LoVo (cell line): ENCODE results near the gene NEK5.
"Not testable (repeated sequence)": the region's sequence is repeated elsewhere in the genome, so short reads cannot be mapped to it uniquely, and the experiment has no call there.

Experiments
- DNase-seq: peaks from one replicate; pipeline ENCODE4 v3.0.0-alpha.2; 2016; ENCODE audit warnings: low spot score

Gene NEK5

GRCh38 chr13:52136763-52137162 is 7.9 kb upstream of the NEK5 start:
- no peak for DNase-seq

- DNase-seq: peak; percentile 5
Measured at GRCh38 chr13:52130641-52131040, 1.8 kb upstream of the NEK5 start.

- peak; percentile 79 for DNase-seq
Measured at GRCh38 chr13:52127783-52128702, 830 bp downstream of the NEK5 start.

- DNase-seq: no peak
Measured at GRCh38 chr13:52127378-52127777, 1.5 kb downstream of the NEK5 start.

GRCh38 chr13:52125547-52125946 is 3.3 kb downstream of the NEK5 start:
- DNase-seq: no peak

- DNase-seq: no peak
Measured at GRCh38 chr13:52118595-52118994, 10.3 kb downstream of the NEK5 start.

- no peak for DNase-seq
Measured at GRCh38 chr13:52118095-52118494, 10.8 kb downstream of the NEK5 start.

GRCh38 chr13:52112591-52112990 is 16.3 kb downstream of the NEK5 start:
- no peak for DNase-seq

- no peak for DNase-seq
Measured at GRCh38 chr13:52109116-52109670, 19.7 kb downstream of the NEK5 start.

GRCh38 chr13:52105841-52106240 is 23.0 kb downstream of the NEK5 start:
- no peak for DNase-seq

- peak; percentile 40 for DNase-seq
Measured at GRCh38 chr13:52104624-52105023, 24.2 kb downstream of the NEK5 start.

GRCh38 chr13:52103386-52103785 is 25.5 kb downstream of the NEK5 start:
- no peak for DNase-seq

- DNase-seq: not testable (repeated sequence)
Measured at GRCh38 chr13:52102423-52102822, 26.4 kb downstream of the NEK5 start.

GRCh38 chr13:52097197-52097596 is 31.7 kb downstream of the NEK5 start:
- DNase-seq: no peak

GRCh38 chr13:52096748-52097147 is 32.1 kb downstream of the NEK5 start:
- DNase-seq: no peak

GRCh38 chr13:52096062-52096461 is 32.8 kb downstream of the NEK5 start:
- DNase-seq: no peak

GRCh38 chr13:52092087-52092486 is 36.8 kb downstream of the NEK5 start:
- DNase-seq: no peak

- no peak for DNase-seq
Measured at GRCh38 chr13:52091473-52091872, 37.4 kb downstream of the NEK5 start.

- no peak for DNase-seq
Measured at GRCh38 chr13:52085421-52085820, 43.5 kb downstream of the NEK5 start.

- not testable (repeated sequence) for DNase-seq
Measured at GRCh38 chr13:52084981-52085380, 43.9 kb downstream of the NEK5 start.

- DNase-seq: no peak
Measured at GRCh38 chr13:52082601-52083000, 46.3 kb downstream of the NEK5 start.

- DNase-seq: not testable (repeated sequence)
Measured at GRCh38 chr13:52079891-52080290, 49.0 kb downstream of the NEK5 start.

GRCh38 chr13:52070929-52071523 is 57.8 kb downstream of the NEK5 start:
- no peak for DNase-seq
